GM12801 (cell line): Measurements from ENCODE around the gene RNFT2.

Experiments
- CTCF ChIP-seq: IDR thresholded peaks from one replicate; pipeline ENCODE4 v1.5.1; 2011; ENCODE audit warnings: control low read depth; ENCODE audit not compliant: insufficient read length; ENCODE audit errors: extremely low read depth

RNFT2 gene

GRCh38 chr12:116773276-116773731 lies 35.2 kb downstream of the RNFT2 start:
- no peak for TF ChIP-seq CTCF

GRCh38 chr12:116774020-116774419 lies 35.9 kb downstream of the RNFT2 start:
- TF ChIP-seq CTCF, result no peak

- no peak for TF ChIP-seq CTCF
Observed at GRCh38 chr12:116777245-116777644, 39.1 kb downstream of the RNFT2 start.

- TF ChIP-seq CTCF, result no peak
Observed at GRCh38 chr12:116779597-116779996, 41.5 kb downstream of the RNFT2 start.

GRCh38 chr12:116780942-116781341 lies 42.8 kb downstream of the RNFT2 start:
- TF ChIP-seq CTCF, result no peak

- no peak for TF ChIP-seq CTCF
Observed at GRCh38 chr12:116783525-116784237, 45.6 kb downstream of the RNFT2 start.

GRCh38 chr12:116784238-116784612 lies 46.1 kb downstream of the RNFT2 start:
- TF ChIP-seq CTCF, result no peak
